Transverse colon (tissue), 4 donors: ENCODE measurements around the gene WTIP. TPM values are rescaled to one million over a fixed set of nuclear protein-coding genes. Genes with fewer than 3 reads are reported as not detected.

Source experiments
- DNase-seq: peaks from one replicate; pipeline ENCODE4 v3.0.0-alpha.2; 2019
- H3K27ac ChIP-seq, 4 donors: fragments of 200-600 bp; sonication (generic); 2 replicates each; pipeline ENCODE4 v1.5.1; 2016 to 2018; ENCODE audit warnings: inconsistent platforms in 4 of 4
- H3K27me3 ChIP-seq: fragments of 200-600 bp; sonication (generic); 2 replicates; pipeline ENCODE4 v1.5.1; 2017; ENCODE audit warnings: inconsistent platforms
- H3K36me3 ChIP-seq, 4 donors: fragments of 200-600 bp; sonication (generic); 2 replicates each; pipeline ENCODE4 v1.5.1; 2017 to 2019; ENCODE audit warnings: inconsistent platforms in 4 of 4
- H3K4me1 ChIP-seq, 4 donors: fragments of 200-600 bp; sonication (generic); 2 replicates each; pipeline ENCODE4 v1.5.1; 2017 to 2020; ENCODE audit warnings: inconsistent platforms in 4 of 4
- H3K4me3 ChIP-seq, 4 donors: fragments of 200-600 bp; sonication (generic); 1 replicate in 1 of 4; 2 replicates in 3 of 4; pipeline versions ENCODE4 v1.5.1 to v1.6.1; 2017 to 2019; ENCODE audit warnings: inconsistent platforms in 4 of 4
- H3K9me3 ChIP-seq, 2 donors: fragments of 200-600 bp; sonication (generic); 2 replicates each; pipeline ENCODE4 v1.5.1; 2017 to 2019; ENCODE audit warnings: inconsistent platforms in 2 of 2
- EP300 ChIP-seq: sonication (generic); formaldehyde crosslinking; IDR thresholded peaks from one replicate; pipeline ENCODE4 v1.6.1; 2017; ENCODE audit warnings: antibody characterized with exemption, low read depth
- POLR2A ChIP-seq: fragments of 450-650 bp; IDR thresholded peaks from one replicate; pipeline ENCODE4 v1.6.1; 2016; ENCODE audit warnings: antibody characterized with exemption, mild to moderate bottlenecking, moderate library complexity
- POLR2AphosphoS5 ChIP-seq, 3 donors: sonication (generic); formaldehyde crosslinking; IDR thresholded peaks; one replicate each; pipeline ENCODE4 v1.6.1; 2016; ENCODE audit warnings: antibody characterized with exemption in 3 of 3
- WGBS, 2 donors: methylation state at CpG; one replicate each; pipeline ENCODE4 v1.1.5; 2018; ENCODE audit warnings: low coverage in 1 of 2; 5-methylcytosine and 5-hydroxymethylcytosine counted together
- in situ Hi-C, 4 donors: fragments of 200-750 bp; cut with MboI; loops; one replicate each; pipeline versions ENCODE4 v1.15.0 to v1.15.1; 2017; ENCODE audit warnings: low sequenced_read_pairs in 3 of 4, low pct_ligation_motif_present in 1 of 4, low pct_unique_long_range_greater_than_20kb in 1 of 4
- intact Hi-C: fragments of 100-400 bp; cut with DNase I; formaldehyde crosslinking; loops from one replicate; pipeline ENCODE4 v1.15.1; 2023; ENCODE audit warnings: low total_unique reads
- total RNA-seq, 4 donors: library from RNA; depleted of rRNA; stranded (reverse); fragments of >200 nt; gene quantifications; one replicate each; pipeline ENCODE4 v1.1.0, GENCODE V29; 2016
- TF ChIP-seq, protein P1 (sequence below), 5 experiments: fragments of 200-600 bp in 3 of 5; fragments of 450-650 bp in 2 of 5; sonication (generic) in 3 of 5; IDR thresholded peaks; 1 replicate in 2 of 5; 2 replicates in 3 of 5; pipeline ENCODE4 v1.5.1; 2016 to 2017; ENCODE audit warnings: antibody characterized with exemption in 5 of 5, inconsistent platforms in 3 of 5, mild to moderate bottlenecking in 2 of 5, moderate library complexity in 1 of 5

The WTIP gene
- total RNA-seq, 4 donors from 2014 or later, result 0.60 to 4.1 (median 2.2) TPM

DNA sequence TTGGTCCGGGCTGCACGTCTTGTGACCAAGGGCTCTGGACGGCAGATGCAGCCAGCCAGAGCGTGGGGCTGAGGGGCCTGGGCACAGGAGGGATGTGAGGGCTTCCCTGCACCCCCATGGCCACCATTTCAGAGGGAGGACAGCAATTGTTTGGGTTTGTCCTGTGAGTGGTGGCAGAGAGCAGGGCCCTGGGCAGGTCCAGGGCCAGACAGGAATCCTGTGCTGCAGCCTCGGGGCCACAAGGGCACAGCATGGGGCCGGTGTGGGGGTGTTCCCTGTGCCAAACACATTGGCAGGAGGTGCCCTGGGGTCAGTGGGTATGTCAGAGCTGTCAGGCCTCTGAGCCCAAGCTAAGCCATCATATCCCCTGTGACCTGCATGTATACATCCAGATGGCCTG lies 32.2 kb downstream of the WTIP start:
- no peak for TF ChIP-seq EP300
- no peak for TF ChIP-seq POLR2AphosphoS5 (IDR thresholded peaks at IDR 0.05)
- TF ChIP-seq, protein P1, sequence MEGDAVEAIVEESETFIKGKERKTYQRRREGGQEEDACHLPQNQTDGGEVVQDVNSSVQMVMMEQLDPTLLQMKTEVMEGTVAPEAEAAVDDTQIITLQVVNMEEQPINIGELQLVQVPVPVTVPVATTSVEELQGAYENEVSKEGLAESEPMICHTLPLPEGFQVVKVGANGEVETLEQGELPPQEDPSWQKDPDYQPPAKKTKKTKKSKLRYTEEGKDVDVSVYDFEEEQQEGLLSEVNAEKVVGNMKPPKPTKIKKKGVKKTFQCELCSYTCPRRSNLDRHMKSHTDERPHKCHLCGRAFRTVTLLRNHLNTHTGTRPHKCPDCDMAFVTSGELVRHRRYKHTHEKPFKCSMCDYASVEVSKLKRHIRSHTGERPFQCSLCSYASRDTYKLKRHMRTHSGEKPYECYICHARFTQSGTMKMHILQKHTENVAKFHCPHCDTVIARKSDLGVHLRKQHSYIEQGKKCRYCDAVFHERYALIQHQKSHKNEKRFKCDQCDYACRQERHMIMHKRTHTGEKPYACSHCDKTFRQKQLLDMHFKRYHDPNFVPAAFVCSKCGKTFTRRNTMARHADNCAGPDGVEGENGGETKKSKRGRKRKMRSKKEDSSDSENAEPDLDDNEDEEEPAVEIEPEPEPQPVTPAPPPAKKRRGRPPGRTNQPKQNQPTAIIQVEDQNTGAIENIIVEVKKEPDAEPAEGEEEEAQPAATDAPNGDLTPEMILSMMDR (IDR thresholded peaks at IDR 0.05), result no peak
- no peak for TF ChIP-seq POLR2A
- intact Hi-C loops (no loop called here), in situ Hi-C loops (loop anchor here in 1 of 4 donors (25.0 kb wide), 1 partner anchor 199 kb away; no protein-coding TSS in a partner anchor)
- H3K36me3 ChIP-seq, result no peaks in the 10 kb centered on the region
- no peak overlapping the region for H3K4me3 ChIP-seq
- no peak overlapping the region for H3K27ac ChIP-seq
- H3K27me3 ChIP-seq, result peaks cover 4% of the 10 kb centered on the region
- 88% methylated on average over 6 of the region's 6 CpGs; no CpG with 5 or more reads in 1 of the 2 donors for WGBS, 2 donors
- H3K9me3 ChIP-seq, result peaks cover 0 to 2% of the 10 kb centered on the region in 2 donors
- no peak for DNase-seq
- H3K4me1 ChIP-seq, result no peaks in the 10 kb centered on the region

DNA sequence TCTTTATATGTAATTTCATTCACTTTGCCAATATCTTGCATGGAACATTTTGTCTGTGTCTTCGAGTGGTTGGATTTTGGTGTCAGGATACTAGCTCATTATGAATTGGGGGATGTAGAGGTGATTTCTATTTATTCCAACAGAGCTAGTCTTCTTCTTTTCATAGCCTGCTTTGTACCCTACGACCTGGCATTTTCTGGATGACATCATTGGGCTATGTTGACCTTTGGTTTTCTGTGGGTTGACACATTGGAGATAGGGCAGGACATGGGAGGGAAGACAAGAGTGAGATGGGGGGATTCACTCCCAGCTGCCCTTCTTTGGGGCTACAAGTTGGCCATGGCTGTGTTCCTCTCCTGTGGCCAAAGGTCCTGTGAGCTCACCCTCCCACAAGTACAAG lies 38.0 kb downstream of the WTIP start:
- no peaks in the 10 kb centered on the region for H3K4me1 ChIP-seq
- no peak for DNase-seq
- no peaks in the 10 kb centered on the region for H3K9me3 ChIP-seq
- 53% methylated on average over 2 of the region's 2 CpGs; no CpG with 5 or more reads in 1 of the 2 donors for WGBS, 2 donors
- H3K4me3 ChIP-seq, result no peak overlapping the region
- TF ChIP-seq EP300 (no peak), POLR2A (no peak), POLR2AphosphoS5 (IDR thresholded peaks at IDR 0.05) (no peak)
- TF ChIP-seq, protein P1 (IDR thresholded peaks at IDR 0.05), result no peak
- in situ Hi-C loops (loop anchor here in 1 of 4 donors (25.0 kb wide), 1 partner anchor 193 kb away; no protein-coding TSS in a partner anchor), intact Hi-C loops (no loop called here)
- no peak overlapping the region for H3K27ac ChIP-seq
- peaks cover 4% of the 10 kb centered on the region for H3K27me3 ChIP-seq
- H3K36me3 ChIP-seq, result no peaks in the 10 kb centered on the region

DNA sequence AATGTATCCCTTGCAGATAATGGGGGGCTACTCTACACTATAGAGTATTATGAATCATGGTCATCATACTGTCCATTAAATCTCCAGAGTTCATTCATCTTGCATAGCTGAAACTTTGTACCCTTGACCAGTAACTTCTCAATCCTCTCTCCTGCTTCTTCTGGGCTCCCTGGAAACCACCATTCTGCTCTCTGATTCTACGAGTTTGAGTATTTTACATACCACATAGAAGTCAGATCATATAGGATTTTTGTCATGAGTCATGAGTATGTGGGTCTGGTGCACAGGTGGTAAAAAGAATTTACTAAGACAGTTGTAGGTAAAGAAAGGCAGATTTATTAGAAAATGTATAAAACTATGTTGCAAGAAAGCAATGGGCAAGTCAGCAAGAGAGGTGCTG lies 41.9 kb downstream of the WTIP start:
- Histone ChIP-seq H3K27ac (no peak overlapping the region), H3K36me3 (no peaks in the 10 kb centered on the region), H3K9me3 (no peaks in the 10 kb centered on the region), H3K4me1 (no peaks in the 10 kb centered on the region), H3K4me3 (no peak overlapping the region), H3K27me3 (no peaks in the 10 kb centered on the region)
- DNase-seq, result no peak
- in situ Hi-C loops, result loop anchor here in 1 of 4 donors (25.0 kb wide), 1 partner anchor 189 kb away; no protein-coding TSS in a partner anchor
- TF ChIP-seq, protein P1 (IDR thresholded peaks at IDR 0.05), result no peak
- TF ChIP-seq POLR2A (no peak), EP300 (no peak), POLR2AphosphoS5 (IDR thresholded peaks at IDR 0.05) (no peak)
- WGBS, 2 donors, result 38 to 56% methylated on average over 1 of the region's 1 CpG
- intact Hi-C loops, result no loop called here

DNA sequence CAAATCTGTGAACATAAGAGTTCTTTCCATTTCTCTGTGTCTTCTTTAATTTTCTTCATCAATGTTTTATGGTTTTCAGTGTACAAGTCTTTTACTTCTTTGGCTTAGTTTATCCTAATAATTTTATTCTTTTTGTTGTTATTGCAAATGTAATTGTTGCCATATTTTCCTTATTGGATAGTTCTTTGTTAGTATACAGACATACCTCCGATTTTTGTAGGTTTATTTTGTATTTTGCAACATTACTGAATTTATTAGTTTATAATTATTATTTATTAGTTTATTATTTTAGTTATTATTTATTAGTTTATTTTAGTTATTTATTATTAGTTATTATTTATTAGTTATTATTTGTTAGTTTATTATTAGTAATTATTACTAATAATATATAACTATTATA lies 43.4 kb downstream of the WTIP start:
- Histone ChIP-seq H3K27ac (no peak overlapping the region), H3K9me3 (no peaks in the 10 kb centered on the region), H3K4me1 (no peaks in the 10 kb centered on the region), H3K36me3 (no peaks in the 10 kb centered on the region), H3K4me3 (no peak overlapping the region), H3K27me3 (no peaks in the 10 kb centered on the region)
- TF ChIP-seq POLR2AphosphoS5 (IDR thresholded peaks at IDR 0.05), result no peak
- no peak for TF ChIP-seq POLR2A
- no peak for TF ChIP-seq EP300
- TF ChIP-seq, protein P1 (IDR thresholded peaks at IDR 0.05), result no peak
- DNase-seq, result no peak
- intact Hi-C loops, result no loop called here
- WGBS, 2 donors, result 69 to 100% methylated on average over 1 of the region's 1 CpG
- in situ Hi-C loops, result no loop called here
